Thymus (tissue), 11 donors: ENCODE results near the gene PCBP4. TPM values are rescaled to one million over a fixed set of nuclear protein-coding genes. Genes with fewer than 3 reads are reported as not detected.

Experiments
- DNase-seq, 9 donors: peaks; one replicate each; pipeline ENCODE4 v3.0.0-alpha.2; 2013; ENCODE audit warnings: low spot score in 9 of 9, low read depth in 6 of 9, missing footprints in 1 of 9
- H3K27ac ChIP-seq, 2 donors: one replicate each; pipeline ENCODE4 v1.5.1; 2013; ENCODE audit warnings: control low read depth in 1 of 2, low read depth in 1 of 2, low read length in 1 of 2, mild to moderate bottlenecking in 1 of 2, moderate library complexity in 1 of 2
- H3K27me3 ChIP-seq, 2 donors: one replicate each; pipeline ENCODE4 v1.5.1; 2013; ENCODE audit warnings: low read length in 1 of 2; ENCODE audit not compliant: control insufficient read depth in 2 of 2, insufficient read depth in 1 of 2
- H3K36me3 ChIP-seq, 2 donors: one replicate each; pipeline ENCODE4 v1.5.1; 2013; ENCODE audit warnings: low read length in 1 of 2, mild to moderate bottlenecking in 1 of 2, moderate library complexity in 1 of 2; ENCODE audit not compliant: control insufficient read depth in 2 of 2, insufficient read depth in 2 of 2
- H3K4me1 ChIP-seq, 2 donors: one replicate each; pipeline ENCODE4 v1.5.1; 2013; ENCODE audit warnings: low read length in 2 of 2; ENCODE audit not compliant: control insufficient read depth in 2 of 2, insufficient read depth in 2 of 2
- H3K4me3 ChIP-seq, 2 donors: one replicate each; pipeline ENCODE4 v1.5.1; 2013; ENCODE audit warnings: low read length in 2 of 2, control low read depth in 1 of 2, mild to moderate bottlenecking in 1 of 2
- H3K9me3 ChIP-seq, 2 donors: one replicate each; pipeline ENCODE4 v1.5.1; 2013; ENCODE audit warnings: low read length in 1 of 2, mild to moderate bottlenecking in 1 of 2; ENCODE audit not compliant: control insufficient read depth in 2 of 2, insufficient read depth in 1 of 2
- WGBS: extraction: QIAGEN DNeasy Blood & Tissue Kit; methylation state at CpG from one replicate; pipeline ENCODE4 v1.1.7; 2013; 5-methylcytosine and 5-hydroxymethylcytosine counted together
- polyA plus RNA-seq: library from polyadenylated mRNA; stranded (reverse); fragments of 200-250 nt; gene quantifications from one replicate; pipeline ENCODE4 v1.2.3, GENCODE V29; 2013
- total RNA-seq: library from RNA; stranded (reverse); fragments of 120-200 nt; gene quantifications from one replicate; pipeline ENCODE4 v1.2.4, GENCODE V29; 2013
- donor health status: healthy.

Gene PCBP4
- total and polyA plus RNA-seq, 2 donors, result 6.1 to 21.0 TPM

GRCh38 chr3:52006017-52006819 is 39.0 kb upstream of the PCBP4 start:
- peak overlapping the region; percentile 15 to 43 for H3K27ac ChIP-seq

DNA sequence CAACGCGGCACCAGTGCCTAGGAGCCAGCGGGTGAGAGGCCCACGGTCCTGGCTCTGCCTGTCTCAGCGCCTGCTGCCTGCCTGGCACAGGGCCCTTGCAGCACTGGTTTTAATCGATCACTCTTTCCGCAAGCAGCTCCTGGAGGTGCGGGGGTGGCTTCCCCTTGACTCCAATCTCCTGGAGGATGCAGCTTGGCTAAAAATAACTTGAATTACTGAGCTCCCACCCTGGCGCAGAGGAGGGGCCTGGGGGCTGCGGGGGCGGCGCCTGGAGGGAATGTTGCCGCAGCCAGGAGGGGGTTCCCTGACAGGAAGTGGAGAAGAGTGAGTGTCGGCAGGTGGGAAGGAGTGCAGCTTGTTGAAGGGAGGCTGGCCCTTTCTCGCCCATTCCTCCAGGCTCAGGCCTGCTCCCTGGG is 38.3 kb upstream of the PCBP4 start:
- H3K4me1 ChIP-seq, result peaks cover 11 to 36% of the 10 kb centered on the region in 2 donors
- 45% methylated on average over 15 of the region's 15 CpGs for WGBS
- DNase-seq, result peak in 1 of 9 donors; percentile 39

More at GRCh38 chr3:52006017-52006819, 39.0 kb upstream of the PCBP4 start:
- H3K27me3 ChIP-seq, result no peaks in the 10 kb centered on the region
- peak in 1 of 9 donors; percentile 42 for DNase-seq
- no peaks in the 10 kb centered on the region for H3K9me3 ChIP-seq
- no peak overlapping the region for H3K4me3 ChIP-seq
- WGBS, result 68% methylated on average over 8 of the region's 8 CpGs
- peaks cover 11 to 36% of the 10 kb centered on the region in 2 donors for H3K4me1 ChIP-seq
- H3K36me3 ChIP-seq, result no peaks in the 10 kb centered on the region

GRCh38 chr3:52004906-52005395 is 37.7 kb upstream of the PCBP4 start:
- H3K4me3 ChIP-seq, result no peak overlapping the region
- no peaks in the 10 kb centered on the region for H3K27me3 ChIP-seq
- peak overlapping the region in 1 of 2 donors; percentile 26 for H3K27ac ChIP-seq
- over 99% methylated on average over 4 of the region's 4 CpGs for WGBS
- H3K9me3 ChIP-seq, result no peaks in the 10 kb centered on the region
- no peaks in the 10 kb centered on the region for H3K36me3 ChIP-seq
- no peak for DNase-seq
- peaks cover 11 to 36% of the 10 kb centered on the region in 2 donors for H3K4me1 ChIP-seq

More for the DNA sequence above, 38.3 kb upstream of the PCBP4 start:
- H3K9me3 ChIP-seq, result no peaks in the 10 kb centered on the region
- H3K27me3 ChIP-seq, result no peaks in the 10 kb centered on the region
- H3K27ac ChIP-seq, result peak overlapping the region; percentile 15 to 43
- H3K36me3 ChIP-seq, result no peaks in the 10 kb centered on the region
- H3K4me3 ChIP-seq, result no peak overlapping the region

- peak in 6 of 9 donors; percentile 21 to 67 (median 36) for DNase-seq
- Histone ChIP-seq H3K4me1 (peaks cover 11 to 36% of the 10 kb centered on the region in 2 donors), H3K27ac (no peak overlapping the region), H3K27me3 (peaks cover 0 to 2% of the 10 kb centered on the region in 2 donors), H3K4me3 (no peak overlapping the region), H3K36me3 (no peaks in the 10 kb centered on the region), H3K9me3 (no peaks in the 10 kb centered on the region)
- WGBS, result 77% methylated on average over 16 of the region's 16 CpGs
These were observed 37.0 kb upstream of the PCBP4 start for GRCh38 chr3:52004163-52004787.

DNA sequence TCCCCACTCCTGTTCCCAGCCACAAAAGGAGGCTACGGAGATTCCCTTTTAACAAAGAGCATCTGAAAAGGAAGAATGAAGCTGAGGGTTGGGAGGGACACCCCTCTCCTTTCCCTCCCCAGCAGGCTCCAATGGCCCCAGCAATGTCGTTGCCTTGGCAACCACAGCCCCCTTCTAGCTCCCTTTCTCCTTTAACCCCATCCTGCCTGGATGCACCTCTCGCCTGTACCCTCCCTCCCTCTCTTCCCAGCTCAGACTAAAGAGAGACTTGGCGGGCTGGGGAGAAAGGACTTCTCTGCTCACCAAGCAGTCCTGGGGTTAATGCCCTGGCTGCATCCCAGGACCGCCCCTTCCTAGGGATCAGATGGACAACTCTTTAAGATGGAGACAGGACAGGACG is 35.5 kb upstream of the PCBP4 start:
- H3K9me3 ChIP-seq, result no peaks in the 10 kb centered on the region
- no peak overlapping the region for H3K27ac ChIP-seq
- no peak for DNase-seq
- peaks cover 11 to 36% of the 10 kb centered on the region in 2 donors for H3K4me1 ChIP-seq
- H3K27me3 ChIP-seq, result peaks cover 0 to 2% of the 10 kb centered on the region in 2 donors
- H3K36me3 ChIP-seq, result no peaks in the 10 kb centered on the region
- WGBS, result 91% methylated on average over 6 of the region's 6 CpGs
- H3K4me3 ChIP-seq, result no peak overlapping the region

GRCh38 chr3:52001443-52001974 is 34.3 kb upstream of the PCBP4 start:
- Histone ChIP-seq H3K36me3 (no peaks in the 10 kb centered on the region), H3K4me3 (no peak overlapping the region), H3K9me3 (no peaks in the 10 kb centered on the region), H3K27me3 (peaks cover 0 to 2% of the 10 kb centered on the region in 2 donors), H3K27ac (peak overlapping the region in 1 of 2 donors; percentile 28), H3K4me1 (peaks cover 11 to 33% of the 10 kb centered on the region in 2 donors)
- WGBS, result 2% methylated on average over 18 of the region's 18 CpGs
- DNase-seq, result peak; percentile 76 to 95 (median 90)

GRCh38 chr3:51999846-52000245 is 32.6 kb upstream of the PCBP4 start:
- peaks cover 0 to 2% of the 10 kb centered on the region in 2 donors for H3K27me3 ChIP-seq
- no peak overlapping the region for H3K27ac ChIP-seq
- WGBS, result over 99% methylated on average over 2 of the region's 2 CpGs
- no peak for DNase-seq
- peaks cover under 1 to 1% of the 10 kb centered on the region in 2 donors for H3K36me3 ChIP-seq
- H3K9me3 ChIP-seq, result no peaks in the 10 kb centered on the region
- peaks cover 8 to 27% of the 10 kb centered on the region in 2 donors for H3K4me1 ChIP-seq
- no peak overlapping the region for H3K4me3 ChIP-seq

DNA sequence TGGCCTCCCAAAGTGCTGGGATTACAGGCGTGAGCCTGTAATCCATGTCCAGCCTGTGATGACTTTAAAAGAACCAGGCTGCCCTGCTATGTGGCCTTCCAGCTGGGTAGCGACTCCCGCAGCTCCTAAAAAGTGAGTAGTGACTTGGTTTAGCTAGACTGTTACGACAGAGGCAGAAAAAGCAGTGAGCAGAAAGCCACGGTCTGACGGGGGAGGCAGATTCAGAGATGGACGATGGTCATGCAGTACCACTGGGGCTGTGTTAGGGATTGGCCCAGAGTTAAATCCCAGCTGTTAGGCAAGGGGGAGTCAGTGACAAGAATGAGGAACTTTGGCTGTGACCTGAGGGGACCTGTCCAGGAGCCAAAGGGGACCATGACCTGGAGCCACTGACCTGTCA is 31.5 kb upstream of the PCBP4 start:
- Histone ChIP-seq H3K4me3 (no peak overlapping the region), H3K27me3 (peaks cover 0 to 2% of the 10 kb centered on the region in 2 donors)

More for the DNA sequence above, 31.5 kb upstream of the PCBP4 start:
- no peak for DNase-seq
- 96% methylated on average over 7 of the region's 7 CpGs for WGBS
- Histone ChIP-seq H3K9me3 (no peaks in the 10 kb centered on the region), H3K4me1 (peaks cover 13 to 30% of the 10 kb centered on the region in 2 donors), H3K36me3 (peaks cover 10 to 12% of the 10 kb centered on the region in 2 donors), H3K27ac (no peak overlapping the region)
